Activated T-cell treated with anti-CD3 and anti-CD28 coated beads for 24 hours (primary cell): ENCODE results near the gene DDR1.
"Not testable (repeated sequence)": the region's sequence is repeated elsewhere in the genome, so short reads cannot be mapped to it uniquely, and the experiment has no call there.

Experiments used
- DNase-seq: peaks from one replicate; pipeline ENCODE4 v3.0.0-alpha.2; 2020; ENCODE audit warnings: low read depth

Gene DDR1

DNA sequence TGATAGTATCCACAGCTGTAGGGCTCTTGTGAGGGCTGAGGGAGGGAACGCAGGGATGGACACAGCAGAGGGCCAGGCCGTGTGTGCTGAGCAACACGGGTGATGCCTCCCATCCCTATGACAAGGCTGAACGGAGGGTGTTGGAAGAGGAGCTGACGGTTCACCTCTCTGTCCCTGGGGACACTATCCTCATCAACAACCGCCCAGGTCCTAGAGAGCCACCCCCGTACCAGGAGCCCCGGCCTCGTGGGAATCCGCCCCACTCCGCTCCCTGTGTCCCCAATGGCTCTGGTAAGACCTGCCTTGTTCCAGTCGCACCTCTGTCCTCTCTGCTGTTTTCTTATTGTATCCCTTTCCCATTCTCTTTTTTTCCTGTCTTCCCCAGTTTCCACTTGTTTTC, 10.1 kb downstream of the DDR1 start:
- no peak for DNase-seq

GRCh38 chr6:30894935-30895334, 10.6 kb downstream of the DDR1 start:
- no peak for DNase-seq

DNA sequence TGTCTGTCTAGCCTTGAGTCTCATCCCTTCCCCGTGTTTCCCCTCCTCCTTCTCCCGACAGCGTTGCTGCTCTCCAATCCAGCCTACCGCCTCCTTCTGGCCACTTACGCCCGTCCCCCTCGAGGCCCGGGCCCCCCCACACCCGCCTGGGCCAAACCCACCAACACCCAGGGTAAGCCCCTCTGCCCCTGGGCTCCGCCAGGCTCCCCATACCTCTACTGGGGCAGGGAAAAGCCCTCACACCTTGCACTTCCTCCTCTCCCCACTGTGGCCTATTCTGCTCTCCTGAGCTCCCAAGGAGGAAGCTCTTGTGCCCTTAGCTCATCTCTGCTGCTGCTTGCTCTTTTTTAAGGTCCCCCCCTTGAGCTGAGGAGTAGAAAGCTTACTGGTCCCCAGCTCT, 11.0 kb downstream of the DDR1 start:
- DNase-seq, result no peak

- DNase-seq, result no peak
Observed at GRCh38 chr6:30896541-30896940, 12.2 kb downstream of the DDR1 start.

GRCh38 chr6:30897882-30898281, 13.6 kb downstream of the DDR1 start:
- no peak for DNase-seq

- DNase-seq, result no peak
Observed at GRCh38 chr6:30898750-30899360, 14.5 kb downstream of the DDR1 start.

- DNase-seq, result no peak
Observed at GRCh38 chr6:30900863-30901417, 16.6 kb downstream of the DDR1 start.

GRCh38 chr6:30901436-30901835, 17.1 kb downstream of the DDR1 start:
- DNase-seq, result no peak

- DNase-seq, result not testable (repeated sequence)
Observed at GRCh38 chr6:30902196-30902595, 17.9 kb downstream of the DDR1 start.

- DNase-seq, result no peak
Observed at GRCh38 chr6:30902709-30903108, 18.4 kb downstream of the DDR1 start.

DNA sequence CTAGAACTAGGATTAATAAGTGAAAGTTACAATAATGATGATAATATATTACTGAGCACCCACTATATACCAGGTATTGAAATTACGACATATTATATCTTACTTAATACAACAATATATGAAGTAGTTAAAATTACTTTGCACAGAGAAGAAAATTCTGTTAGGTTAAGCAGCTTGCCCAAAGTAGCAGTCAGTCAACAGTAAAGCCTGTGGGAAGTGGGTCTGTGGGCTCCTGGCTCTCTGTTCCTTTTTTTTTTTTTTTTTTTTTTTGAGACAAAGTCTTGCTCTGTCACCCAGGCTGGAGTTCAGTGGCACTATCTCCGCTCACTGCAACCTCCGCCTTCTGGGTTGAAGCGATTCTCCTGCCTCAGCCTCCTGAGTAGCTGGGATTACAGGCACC, 18.9 kb downstream of the DDR1 start:
- DNase-seq, result no peak

- not testable (repeated sequence) for DNase-seq
Observed at GRCh38 chr6:30907290-30907757, 23.0 kb downstream of the DDR1 start.

DNA sequence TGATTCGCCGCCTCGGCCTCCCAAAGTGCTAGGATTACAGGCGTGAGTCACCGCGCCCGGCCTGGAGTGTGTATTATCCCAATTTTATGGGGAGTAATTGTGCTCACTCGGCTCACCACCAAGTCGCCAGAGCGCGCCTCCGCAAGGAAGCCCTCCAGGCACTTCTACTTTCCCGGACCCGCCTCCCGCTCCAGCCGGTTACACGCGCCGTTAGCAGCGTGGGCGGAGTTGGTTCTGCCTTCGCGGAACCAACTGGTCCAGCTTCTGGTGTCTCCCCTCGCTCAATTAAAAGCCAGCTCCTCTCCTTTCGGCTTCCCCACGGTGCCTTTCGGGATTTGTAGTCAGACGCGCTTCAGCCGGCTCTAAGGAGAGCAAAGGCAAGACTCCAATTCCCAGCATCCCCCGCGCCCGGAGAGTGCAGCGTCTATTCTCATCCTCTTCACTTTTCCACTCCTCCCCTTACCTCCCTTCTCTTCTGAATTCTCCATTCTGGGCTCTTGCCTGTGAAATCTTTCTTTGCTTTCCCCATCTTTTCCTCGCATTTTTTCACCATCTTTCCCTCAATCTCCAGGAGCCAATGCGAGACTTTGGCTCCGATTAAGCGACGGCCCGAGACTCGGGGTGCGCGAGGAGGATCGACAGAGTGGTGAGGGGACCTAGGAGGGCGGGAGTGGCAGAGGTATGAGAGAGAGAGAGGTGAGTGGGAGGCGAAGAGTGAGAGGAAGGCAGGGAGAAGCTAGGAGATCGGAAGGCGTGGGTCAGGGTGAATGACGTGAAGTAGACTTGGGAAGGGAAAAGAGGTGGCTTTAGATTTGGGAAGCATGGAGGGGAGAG, 23.7 kb downstream of the DDR1 start, which contains the start of gene GTF2H4:
GTF2H4 (plus strand) TSS at position 450 of the 834 bp plus-strand sequence.
- DNase-seq, result peak; percentile 95

GRCh38 chr6:30908700-30909099, 24.4 kb downstream of the DDR1 start:
- DNase-seq, result no peak

DNA sequence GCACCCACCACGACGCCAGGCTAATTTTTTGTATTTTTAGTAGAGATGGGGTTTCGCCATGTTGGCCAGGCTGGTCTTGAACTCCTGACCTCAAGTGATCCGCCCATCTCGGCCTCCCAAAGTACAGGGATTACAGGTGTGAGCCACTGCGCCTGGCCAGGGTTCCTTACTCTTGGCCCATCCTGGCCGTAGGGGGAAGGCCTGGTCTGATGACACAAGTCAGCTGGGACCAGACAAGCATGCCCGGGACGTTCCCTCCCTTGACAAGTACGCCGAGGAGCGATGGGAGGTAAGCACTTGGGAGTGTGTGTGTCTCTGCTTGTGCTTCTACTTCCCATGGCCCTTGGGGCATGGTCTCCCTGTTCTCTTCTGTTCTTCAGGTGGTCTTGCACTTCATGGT, 26.2 kb downstream of the DDR1 start:
- DNase-seq, result not testable (repeated sequence)

DNA sequence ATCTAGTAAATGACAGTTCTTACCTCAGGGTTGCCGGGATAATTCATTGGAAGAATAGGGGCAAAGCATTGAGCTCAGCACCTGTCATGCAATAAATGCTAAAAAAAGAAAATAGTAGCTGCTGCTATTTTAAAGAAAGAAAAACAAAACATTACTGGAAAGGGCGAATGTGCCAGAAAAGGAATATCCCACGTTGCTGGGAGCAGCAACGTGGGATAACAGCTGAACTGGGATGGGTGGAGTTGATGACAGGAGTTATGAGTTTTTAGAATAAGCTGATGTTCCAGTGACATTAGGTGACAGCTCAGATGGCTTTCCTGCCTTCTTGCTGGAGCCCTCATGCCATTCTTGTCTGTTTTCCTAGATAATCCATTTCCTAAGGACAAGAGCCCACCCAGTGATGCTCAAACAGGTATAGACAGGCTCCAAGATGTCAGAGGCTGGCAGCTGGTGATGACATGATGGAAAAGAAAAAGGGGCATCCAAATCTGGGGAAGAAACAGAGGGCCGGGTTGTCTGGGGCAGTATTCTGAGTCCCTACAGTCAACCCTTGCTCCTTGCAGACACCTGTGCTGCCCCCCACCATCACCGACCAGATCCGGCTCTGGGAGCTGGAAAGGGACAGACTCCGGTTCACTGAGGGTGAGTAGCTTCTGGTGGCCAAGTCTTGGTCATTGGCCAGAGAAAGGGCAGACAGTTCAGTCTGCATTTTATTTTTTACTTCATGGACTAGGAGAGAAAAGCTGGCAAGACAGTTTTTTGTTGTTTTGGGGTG, 28.6 kb downstream of the DDR1 start:
- no peak for DNase-seq

DNA sequence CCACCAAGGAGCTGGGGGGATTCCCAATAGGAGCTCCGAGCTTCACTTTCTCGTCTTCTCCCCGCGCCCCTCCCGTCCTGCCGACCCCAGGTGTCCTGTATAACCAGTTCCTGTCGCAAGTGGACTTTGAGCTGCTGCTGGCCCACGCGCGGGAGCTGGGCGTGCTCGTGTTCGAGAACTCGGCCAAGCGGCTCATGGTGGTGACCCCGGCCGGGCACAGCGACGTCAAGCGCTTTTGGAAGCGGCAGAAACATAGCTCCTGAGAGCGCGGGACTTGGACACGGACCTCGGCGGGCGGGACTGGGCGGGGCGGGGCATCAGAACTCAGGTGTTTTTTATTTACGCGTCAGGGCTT, 29.4 kb downstream of the DDR1 start:
- no peak for DNase-seq

DNA sequence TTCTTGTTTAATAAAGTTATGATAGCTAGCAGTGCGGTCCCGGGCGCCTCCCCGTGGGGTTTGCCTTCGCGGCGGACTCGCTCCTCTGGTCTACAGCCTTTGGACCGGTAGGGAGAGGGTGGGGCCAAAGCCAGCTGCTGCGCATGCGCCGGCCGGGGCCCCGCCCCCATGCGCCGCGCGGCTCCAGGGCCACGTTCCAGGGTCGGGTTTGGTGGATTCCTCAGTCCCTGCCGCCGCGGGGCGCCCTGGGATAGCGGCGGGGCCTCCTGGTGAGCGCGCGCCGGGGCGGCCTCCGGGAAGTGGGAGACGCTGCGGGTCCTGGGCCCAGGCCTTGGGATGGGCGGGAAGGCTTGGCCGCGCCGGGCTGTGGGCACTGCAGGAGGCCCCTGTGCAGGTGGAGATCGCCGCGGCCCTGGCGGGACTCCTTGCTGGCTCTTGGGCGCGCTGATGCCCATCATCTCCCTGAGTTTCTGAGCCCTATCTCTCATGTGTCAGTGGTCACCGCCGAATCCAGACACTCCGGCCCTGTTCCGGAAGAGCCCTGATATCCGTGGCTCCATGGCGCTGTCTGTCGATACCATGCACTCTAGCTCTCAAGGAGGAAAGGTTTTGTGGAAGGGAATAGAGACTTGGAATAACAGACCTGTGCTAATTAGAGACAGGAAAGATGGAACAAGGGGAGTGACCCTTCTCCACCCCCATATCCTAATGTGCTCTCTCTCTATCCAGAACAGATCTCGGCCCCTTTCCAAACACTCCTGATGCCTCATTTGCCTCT, 29.9 kb downstream of the DDR1 start, which contains the start of gene VARS2:
VARS2 (plus strand) TSS at position 163 of the 778 bp plus-strand sequence; CDS start at position 762, 599 bp downstream.
- DNase-seq, result peak; percentile 89

DNA sequence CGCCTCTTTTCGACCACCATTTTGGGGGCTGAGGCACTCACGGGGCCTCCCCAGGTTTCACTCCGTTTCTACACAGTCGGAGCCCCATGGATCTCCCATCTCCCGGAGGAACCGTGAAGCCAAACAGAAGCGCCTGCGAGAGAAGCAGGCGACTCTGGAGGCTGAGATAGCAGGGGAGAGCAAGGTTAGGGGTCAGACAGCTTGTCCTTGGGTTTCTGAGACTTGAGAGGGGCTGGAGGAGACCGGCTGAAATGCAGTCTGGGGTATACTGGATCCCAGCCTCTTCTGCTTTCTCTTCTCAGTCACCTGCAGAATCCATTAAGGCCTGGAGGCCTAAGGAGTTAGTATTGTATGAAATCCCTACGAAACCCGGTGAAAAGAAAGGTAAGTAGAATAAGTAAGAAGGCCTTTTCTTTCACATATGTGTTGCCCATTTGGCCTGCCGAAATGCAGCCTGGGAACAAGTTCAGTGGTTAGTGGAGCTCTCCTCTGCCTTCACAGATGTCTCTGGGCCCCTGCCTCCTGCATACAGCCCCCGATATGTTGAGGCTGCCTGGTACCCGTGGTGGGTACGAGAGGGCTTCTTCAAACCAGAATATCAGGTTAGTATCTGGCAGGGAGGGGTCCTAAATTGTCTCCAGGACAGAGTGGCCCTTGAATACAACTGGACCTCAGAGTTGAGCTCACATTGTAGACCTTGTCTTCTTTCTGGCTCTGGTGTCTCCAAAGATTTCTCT, 30.7 kb downstream of the DDR1 start:
- DNase-seq, result no peak

DNA sequence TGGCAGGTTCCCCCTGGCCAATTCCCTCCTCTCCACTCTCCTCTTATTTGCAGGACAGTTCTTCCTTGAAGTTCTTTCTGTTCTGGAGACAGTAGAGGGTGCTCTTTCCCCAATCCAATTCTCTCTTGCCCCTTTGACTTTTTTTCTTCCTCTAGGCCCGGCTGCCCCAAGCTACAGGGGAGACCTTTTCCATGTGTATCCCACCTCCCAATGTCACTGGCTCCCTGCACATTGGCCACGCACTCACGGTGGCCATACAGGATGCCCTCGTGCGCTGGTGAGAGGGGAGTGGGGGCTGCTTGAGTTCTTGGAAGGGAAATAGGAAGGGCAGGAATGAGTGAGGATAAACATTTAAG, 31.2 kb downstream of the DDR1 start:
- no peak for DNase-seq

- no peak for DNase-seq
Observed at GRCh38 chr6:30917041-30917440, 32.7 kb downstream of the DDR1 start.
